ENCODE measurements around the gene ADCY10.

ADCY10 gene

DNA sequence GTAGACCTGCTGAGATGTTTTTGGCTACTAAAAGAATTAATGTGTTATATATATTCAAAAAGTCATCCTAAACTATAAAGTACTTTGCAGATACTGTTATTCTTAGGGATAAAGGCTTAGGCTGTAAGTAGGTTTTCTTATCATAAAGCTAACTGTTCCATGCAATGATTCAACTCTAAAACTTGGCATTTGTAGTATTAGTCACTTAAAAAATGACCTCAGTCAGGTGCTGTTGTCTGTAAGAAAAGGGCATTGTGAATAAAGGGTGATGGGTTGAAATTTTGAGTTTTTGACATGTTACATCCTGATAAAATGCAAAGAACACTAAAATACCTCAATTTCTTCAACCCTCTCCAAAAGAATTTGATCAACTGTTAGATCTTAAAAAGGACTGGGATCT, 32.9 kb downstream of the ADCY10 start:
- H3K27me3 ChIP-seq (ENCODE audit: low read depth, low read length): no peaks in the 10 kb centered on the region
- no peaks in the 10 kb centered on the region for H3K36me3 ChIP-seq (replicated peaks; ENCODE audit: low read depth, low read length)
- H2AFZ ChIP-seq (ENCODE audit: low read depth, low read length): no peak overlapping the region
- no peaks in the 10 kb centered on the region for H3K4me1 ChIP-seq (ENCODE audit: low read length)
- no peak for TF ChIP-seq EZH2phosphoT487 (IDR thresholded peaks at IDR 0.05; ENCODE audit: low read depth)
- no peak for TF ChIP-seq CTCF (IDR thresholded peaks at IDR 0.05; ENCODE audit: low read depth, low read length)
- H3K4me2 ChIP-seq (ENCODE audit: low read length): no peak overlapping the region
- no peak overlapping the region for H3K27ac ChIP-seq (ENCODE audit: low read length)
- H3K9ac ChIP-seq (ENCODE audit: low read length): no peak overlapping the region
- H4K20me1 ChIP-seq (ENCODE audit: insufficient read depth, low read length): no peaks in the 10 kb centered on the region
- H3K4me3 ChIP-seq (ENCODE audit: low read length): no peak overlapping the region
- no peaks in the 10 kb centered on the region for H3K9me3 ChIP-seq (ENCODE audit: insufficient read depth, low read length)
- no peaks in the 10 kb centered on the region for H3K79me2 ChIP-seq (ENCODE audit: low read length)

GRCh38 chr1:167880580-167881021, 33.3 kb downstream of the ADCY10 start:
- Histone ChIP-seq H3K4me3 (ENCODE audit: low read length) (no peak overlapping the region), H3K4me2 (ENCODE audit: low read length) (no peak overlapping the region), H3K36me3 (replicated peaks; ENCODE audit: low read depth, low read length) (no peaks in the 10 kb centered on the region), H3K9ac (ENCODE audit: low read length) (no peak overlapping the region), H3K79me2 (ENCODE audit: low read length) (no peaks in the 10 kb centered on the region), H4K20me1 (ENCODE audit: insufficient read depth, low read length) (no peaks in the 10 kb centered on the region), H3K27ac (ENCODE audit: low read length) (no peak overlapping the region), H3K4me1 (ENCODE audit: low read length) (no peaks in the 10 kb centered on the region), H3K27me3 (ENCODE audit: low read depth, low read length) (no peaks in the 10 kb centered on the region), H2AFZ (ENCODE audit: low read depth, low read length) (no peak overlapping the region), H3K9me3 (ENCODE audit: insufficient read depth, low read length) (no peaks in the 10 kb centered on the region)
- TF ChIP-seq EZH2phosphoT487 (IDR thresholded peaks at IDR 0.05; ENCODE audit: low read depth) (no peak), CTCF (IDR thresholded peaks at IDR 0.05; ENCODE audit: low read depth, low read length) (no peak)

- no peaks in the 10 kb centered on the region for H4K20me1 ChIP-seq (ENCODE audit: insufficient read depth, low read length)
- no peak overlapping the region for H3K27ac ChIP-seq (ENCODE audit: low read length)
- no peaks in the 10 kb centered on the region for H3K9me3 ChIP-seq (ENCODE audit: insufficient read depth, low read length)
- no peak overlapping the region for H2AFZ ChIP-seq (ENCODE audit: low read depth, low read length)
- no peaks in the 10 kb centered on the region for H3K4me1 ChIP-seq (ENCODE audit: low read length)
- H3K27me3 ChIP-seq (ENCODE audit: low read depth, low read length): no peaks in the 10 kb centered on the region
- H3K9ac ChIP-seq (ENCODE audit: low read length): no peak overlapping the region
- no peaks in the 10 kb centered on the region for H3K79me2 ChIP-seq (ENCODE audit: low read length)
- TF ChIP-seq EZH2phosphoT487 (IDR thresholded peaks at IDR 0.05; ENCODE audit: low read depth): no peak
- no peak for TF ChIP-seq CTCF (IDR thresholded peaks at IDR 0.05; ENCODE audit: low read depth, low read length)
- H3K4me2 ChIP-seq (ENCODE audit: low read length): no peak overlapping the region
- no peaks in the 10 kb centered on the region for H3K36me3 ChIP-seq (replicated peaks; ENCODE audit: low read depth, low read length)
- no peak overlapping the region for H3K4me3 ChIP-seq (ENCODE audit: low read length)
Measured at GRCh38 chr1:167879508-167879907, 34.4 kb downstream of the ADCY10 start.

- Histone ChIP-seq H4K20me1 (ENCODE audit: insufficient read depth, low read length) (no peaks in the 10 kb centered on the region), H2AFZ (ENCODE audit: low read depth, low read length) (no peak overlapping the region), H3K4me1 (ENCODE audit: low read length) (no peaks in the 10 kb centered on the region), H3K27ac (ENCODE audit: low read length) (no peak overlapping the region), H3K79me2 (ENCODE audit: low read length) (no peaks in the 10 kb centered on the region), H3K4me3 (ENCODE audit: low read length) (no peak overlapping the region), H3K4me2 (ENCODE audit: low read length) (no peak overlapping the region), H3K9me3 (ENCODE audit: insufficient read depth, low read length) (no peaks in the 10 kb centered on the region), H3K9ac (ENCODE audit: low read length) (no peak overlapping the region), H3K27me3 (ENCODE audit: low read depth, low read length) (no peaks in the 10 kb centered on the region), H3K36me3 (replicated peaks; ENCODE audit: low read depth, low read length) (no peaks in the 10 kb centered on the region)
- TF ChIP-seq CTCF (IDR thresholded peaks at IDR 0.05; ENCODE audit: low read depth, low read length) (no peak), EZH2phosphoT487 (IDR thresholded peaks at IDR 0.05; ENCODE audit: low read depth) (no peak)
Measured at GRCh38 chr1:167878372-167879160, 35.4 kb downstream of the ADCY10 start.

All from OCI-LY3 (cell line).